ENCODE measurements around the gene PPP1R3G.

- TF ChIP-seq MAX (IDR thresholded peaks at IDR 0.05) (no peak), CHD4 (IDR thresholded peaks at IDR 0.05; ENCODE audit: borderline replicate concordance) (no peak), ESRRA (IDR thresholded peaks at IDR 0.05; ENCODE audit: borderline replicate concordance, low read length) (no peak), CTCF (IDR thresholded peaks at IDR 0.05) (no peak), HDAC2 (IDR thresholded peaks at IDR 0.05) (no peak), RAD21 (conservative IDR thresholded peaks at IDR 0.05 in 1 of 2, IDR thresholded peaks at IDR 0.05 in 1 of 2) (no peak), RCOR1 (IDR thresholded peaks at IDR 0.05; ENCODE audit: low read depth, low read length) (no peak), JUN (IDR thresholded peaks at IDR 0.05) (no peak), ZC3H11A (IDR thresholded peaks at IDR 0.05) (no peak), TP53 (CRISPR knock-in tag; IDR thresholded peaks at IDR 0.05) (no peak)
Observed at GRCh38 chr6:5063617-5064016, 21.5 kb upstream of the PPP1R3G start.
